ENCODE results near the gene LINC00305.

DNA sequence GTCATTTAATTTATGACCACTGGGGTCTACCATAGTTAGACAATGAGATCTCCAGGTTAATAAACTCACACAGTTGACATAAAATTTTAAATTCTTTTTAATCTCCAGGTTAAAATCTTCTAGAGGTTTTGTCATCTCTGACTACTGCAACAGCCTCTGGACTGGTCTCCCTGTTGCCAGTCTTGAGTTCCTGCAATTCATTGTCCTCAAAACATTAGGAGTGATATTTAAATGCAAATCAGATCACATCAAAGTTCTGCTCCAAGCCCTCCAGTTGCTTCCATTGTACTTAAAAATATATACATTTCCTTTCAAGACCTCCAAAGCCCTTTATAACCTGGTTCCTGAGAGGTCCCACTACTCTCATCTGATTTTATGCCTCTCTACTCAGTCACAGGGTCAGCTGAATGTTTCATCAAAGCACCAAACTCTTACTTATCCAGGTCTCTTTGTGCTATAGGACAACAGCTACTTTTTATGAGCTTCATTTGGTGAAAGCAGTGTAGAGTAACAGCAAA is 18.6 kb upstream of the LINC00305 start:
- TF ChIP-seq, protein P1, sequence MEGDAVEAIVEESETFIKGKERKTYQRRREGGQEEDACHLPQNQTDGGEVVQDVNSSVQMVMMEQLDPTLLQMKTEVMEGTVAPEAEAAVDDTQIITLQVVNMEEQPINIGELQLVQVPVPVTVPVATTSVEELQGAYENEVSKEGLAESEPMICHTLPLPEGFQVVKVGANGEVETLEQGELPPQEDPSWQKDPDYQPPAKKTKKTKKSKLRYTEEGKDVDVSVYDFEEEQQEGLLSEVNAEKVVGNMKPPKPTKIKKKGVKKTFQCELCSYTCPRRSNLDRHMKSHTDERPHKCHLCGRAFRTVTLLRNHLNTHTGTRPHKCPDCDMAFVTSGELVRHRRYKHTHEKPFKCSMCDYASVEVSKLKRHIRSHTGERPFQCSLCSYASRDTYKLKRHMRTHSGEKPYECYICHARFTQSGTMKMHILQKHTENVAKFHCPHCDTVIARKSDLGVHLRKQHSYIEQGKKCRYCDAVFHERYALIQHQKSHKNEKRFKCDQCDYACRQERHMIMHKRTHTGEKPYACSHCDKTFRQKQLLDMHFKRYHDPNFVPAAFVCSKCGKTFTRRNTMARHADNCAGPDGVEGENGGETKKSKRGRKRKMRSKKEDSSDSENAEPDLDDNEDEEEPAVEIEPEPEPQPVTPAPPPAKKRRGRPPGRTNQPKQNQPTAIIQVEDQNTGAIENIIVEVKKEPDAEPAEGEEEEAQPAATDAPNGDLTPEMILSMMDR (IDR thresholded peaks at IDR 0.05), result no peak
- TF ChIP-seq POLR2A (IDR thresholded peaks at IDR 0.05), result no peak
